ENCODE results near the gene COX7A2.

The COX7A2 gene

DNA sequence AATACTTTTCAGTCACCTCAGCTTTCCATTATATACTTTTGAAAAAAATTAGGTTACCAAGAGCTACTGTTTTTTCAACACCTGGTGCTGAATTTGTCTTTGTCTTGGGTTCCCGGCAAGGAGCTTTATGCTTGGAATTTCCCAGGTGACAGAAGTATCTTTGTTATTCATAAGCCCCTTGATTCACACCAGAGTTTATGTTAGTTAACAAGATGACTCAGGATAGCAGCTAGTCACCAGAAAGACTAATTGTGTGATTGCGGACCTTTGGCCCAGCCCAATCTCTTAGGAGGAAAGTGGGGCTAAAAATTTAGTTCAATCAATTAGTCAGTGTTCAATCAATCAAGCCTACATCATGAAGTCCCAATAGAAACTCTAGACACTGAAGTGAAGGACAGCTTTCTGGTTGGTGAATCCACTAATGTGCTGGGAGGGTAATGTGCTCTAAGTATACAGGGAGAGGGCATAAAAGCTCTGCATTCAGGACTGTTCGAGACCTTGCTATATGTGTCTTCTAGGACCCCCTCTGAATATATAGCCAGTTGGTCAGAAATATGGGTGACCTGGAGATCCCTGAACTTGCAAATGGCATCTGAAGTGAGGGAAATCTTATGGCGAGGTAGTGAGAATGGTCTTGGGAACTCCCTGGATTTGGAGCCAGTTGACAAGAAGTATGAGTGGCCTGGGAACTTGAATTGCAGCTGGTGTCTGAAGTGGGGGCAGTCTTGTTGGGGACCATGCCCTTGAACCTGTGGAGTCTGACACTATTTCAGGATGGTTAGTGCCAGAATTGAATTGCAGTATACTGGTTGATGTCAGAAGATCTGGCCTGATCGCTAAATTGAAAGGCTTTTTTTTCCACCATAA lies 24.8 kb upstream of the COX7A2 start:
- Histone ChIP-seq H3K27ac (ENCODE audit: low read depth, low read length, severe bottlenecking) (no peak overlapping the region), H3K4me1 (ENCODE audit: control insufficient read depth, insufficient read depth, low read length, poor library complexity, severe bottlenecking) (peaks cover 8% of the 10 kb centered on the region), H3K4me3 (ENCODE audit: extremely low read depth, insufficient read depth, low read length, poor library complexity, severe bottlenecking) (no peak overlapping the region), H3K9me3 (ENCODE audit: control insufficient read depth, low read length) (peaks cover 16% of the 10 kb centered on the region), H3K36me3 (ENCODE audit: control insufficient read depth, insufficient read depth, low read length) (peaks cover 45% of the 10 kb centered on the region)
- 60 to 69% methylated on average over 3 of the region's 5 CpGs for WGBS, 2 experiments (ENCODE audit: insufficient coverage in 2 of 2)

DNA sequence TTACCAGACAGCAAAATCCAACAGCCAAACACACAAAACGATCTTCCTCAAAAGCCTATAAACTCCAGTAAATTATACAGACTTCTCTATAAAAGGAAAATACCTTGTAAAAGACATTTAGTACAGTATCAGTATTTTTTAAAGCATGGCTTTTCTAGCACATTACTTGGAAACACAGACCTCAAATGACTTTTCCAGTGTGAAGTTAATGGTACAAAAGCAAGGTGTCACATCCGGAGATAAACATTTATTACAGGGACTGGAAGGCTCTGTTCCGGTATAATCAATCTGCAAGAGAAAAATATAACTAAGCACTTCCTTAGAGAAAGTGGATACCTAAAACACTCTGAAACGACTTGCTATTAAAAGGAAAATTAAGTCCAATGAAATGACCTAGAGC lies 23.9 kb upstream of the COX7A2 start:
- Histone ChIP-seq H3K27ac (ENCODE audit: low read depth, low read length, severe bottlenecking) (no peak overlapping the region), H3K4me1 (ENCODE audit: control insufficient read depth, insufficient read depth, low read length, poor library complexity, severe bottlenecking) (peaks cover 8% of the 10 kb centered on the region)
- WGBS, 2 experiments (ENCODE audit: insufficient coverage in 2 of 2) = 48 to 79% methylated on average over 2 to 3 of the region's 4 CpGs

DNA sequence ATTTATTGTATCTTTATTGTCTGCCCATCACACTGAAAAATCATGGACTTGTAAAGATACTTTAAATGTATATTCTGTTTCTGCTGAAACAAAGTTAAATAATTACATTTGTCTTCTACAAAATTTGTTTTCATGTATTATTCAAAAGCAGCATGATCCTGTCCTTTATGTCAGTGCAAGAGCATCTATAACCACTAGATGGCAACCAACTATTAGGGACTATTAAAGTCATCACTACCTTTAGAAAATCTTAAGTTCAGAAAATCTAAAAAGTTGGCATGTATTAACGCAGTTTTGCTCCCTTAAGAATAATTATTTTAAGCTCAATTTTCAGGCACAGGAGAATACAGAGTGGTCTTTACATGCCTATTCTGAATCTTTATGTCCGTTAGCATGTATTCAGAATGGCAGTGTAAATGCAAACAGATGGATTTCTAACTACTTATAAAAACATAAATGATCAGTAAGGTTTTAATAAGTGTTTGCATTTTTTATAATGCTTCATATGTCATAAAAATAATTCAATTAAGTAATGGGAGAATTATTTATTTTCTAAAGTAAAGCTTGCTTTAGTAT lies 23.2 kb upstream of the COX7A2 start:
- H3K27ac ChIP-seq (ENCODE audit: low read depth, low read length, severe bottlenecking) = no peak overlapping the region

More for the DNA sequence above, 23.9 kb upstream of the COX7A2 start:
- peaks cover 9% of the 10 kb centered on the region for H3K9me3 ChIP-seq (ENCODE audit: control insufficient read depth, low read length)
- H3K4me3 ChIP-seq (ENCODE audit: extremely low read depth, insufficient read depth, low read length, poor library complexity, severe bottlenecking) = no peak overlapping the region
- peaks cover 38% of the 10 kb centered on the region for H3K36me3 ChIP-seq (ENCODE audit: control insufficient read depth, insufficient read depth, low read length)

GRCh38 chr6:75263401-75263750 lies 19.8 kb upstream of the COX7A2 start:
- Histone ChIP-seq H3K4me3 (ENCODE audit: extremely low read depth, insufficient read depth, low read length, poor library complexity, severe bottlenecking) (no peak overlapping the region), H3K27ac (ENCODE audit: low read depth, low read length, severe bottlenecking) (no peak overlapping the region), H3K36me3 (ENCODE audit: control insufficient read depth, insufficient read depth, low read length) (peaks cover 33% of the 10 kb centered on the region)

More for the DNA sequence above, 23.2 kb upstream of the COX7A2 start:
- Histone ChIP-seq H3K4me3 (ENCODE audit: extremely low read depth, insufficient read depth, low read length, poor library complexity, severe bottlenecking) (no peak overlapping the region), H3K9me3 (ENCODE audit: control insufficient read depth, low read length) (peaks cover 3% of the 10 kb centered on the region), H3K36me3 (ENCODE audit: control insufficient read depth, insufficient read depth, low read length) (peaks cover 32% of the 10 kb centered on the region), H3K4me1 (ENCODE audit: control insufficient read depth, insufficient read depth, low read length, poor library complexity, severe bottlenecking) (peaks cover 8% of the 10 kb centered on the region)
- WGBS, 2 experiments (ENCODE audit: insufficient coverage in 2 of 2) = no CpG with 5 or more reads among the region's 2 CpGs

GRCh38 chr6:75262716-75263400 lies 19.3 kb upstream of the COX7A2 start:
- Histone ChIP-seq H3K36me3 (ENCODE audit: control insufficient read depth, insufficient read depth, low read length) (peaks cover 35% of the 10 kb centered on the region), H3K4me3 (ENCODE audit: extremely low read depth, insufficient read depth, low read length, poor library complexity, severe bottlenecking) (no peak overlapping the region), H3K9me3 (ENCODE audit: control insufficient read depth, low read length) (no peaks in the 10 kb centered on the region), H3K27ac (ENCODE audit: low read depth, low read length, severe bottlenecking) (no peak overlapping the region), H3K4me1 (ENCODE audit: control insufficient read depth, insufficient read depth, low read length, poor library complexity, severe bottlenecking) (no peaks in the 10 kb centered on the region)
- 88% methylated on average over 1 of the region's 4 CpGs; no CpG with 5 or more reads in 1 of the 2 experiments for WGBS, 2 experiments (ENCODE audit: insufficient coverage in 2 of 2)

More at GRCh38 chr6:75263401-75263750, 19.8 kb upstream of the COX7A2 start:
- Histone ChIP-seq H3K4me1 (ENCODE audit: control insufficient read depth, insufficient read depth, low read length, poor library complexity, severe bottlenecking) (peaks cover 4% of the 10 kb centered on the region), H3K9me3 (ENCODE audit: control insufficient read depth, low read length) (no peaks in the 10 kb centered on the region)

- Histone ChIP-seq H3K4me3 (ENCODE audit: extremely low read depth, insufficient read depth, low read length, poor library complexity, severe bottlenecking) (no peak overlapping the region), H3K27ac (ENCODE audit: low read depth, low read length, severe bottlenecking) (no peak overlapping the region), H3K9me3 (ENCODE audit: control insufficient read depth, low read length) (no peaks in the 10 kb centered on the region), H3K36me3 (ENCODE audit: control insufficient read depth, insufficient read depth, low read length) (peaks cover 43% of the 10 kb centered on the region), H3K4me1 (ENCODE audit: control insufficient read depth, insufficient read depth, low read length, poor library complexity, severe bottlenecking) (no peaks in the 10 kb centered on the region)
- WGBS, 2 experiments (ENCODE audit: insufficient coverage in 2 of 2) = no CpG with 5 or more reads among the region's 1 CpG
These were observed 17.7 kb upstream of the COX7A2 start for GRCh38 chr6:75261299-75261698.

GRCh38 chr6:75257343-75258087 lies 13.9 kb upstream of the COX7A2 start:
- Histone ChIP-seq H3K4me3 (ENCODE audit: extremely low read depth, insufficient read depth, low read length, poor library complexity, severe bottlenecking) (no peak overlapping the region), H3K27ac (ENCODE audit: low read depth, low read length, severe bottlenecking) (peak overlapping the region; percentile 63), H3K9me3 (ENCODE audit: control insufficient read depth, low read length) (no peaks in the 10 kb centered on the region), H3K36me3 (ENCODE audit: control insufficient read depth, insufficient read depth, low read length) (peaks cover 38% of the 10 kb centered on the region), H3K4me1 (ENCODE audit: control insufficient read depth, insufficient read depth, low read length, poor library complexity, severe bottlenecking) (no peaks in the 10 kb centered on the region)
- WGBS, 2 experiments (ENCODE audit: insufficient coverage in 2 of 2) = no CpG with 5 or more reads among the region's 1 CpG

DNA sequence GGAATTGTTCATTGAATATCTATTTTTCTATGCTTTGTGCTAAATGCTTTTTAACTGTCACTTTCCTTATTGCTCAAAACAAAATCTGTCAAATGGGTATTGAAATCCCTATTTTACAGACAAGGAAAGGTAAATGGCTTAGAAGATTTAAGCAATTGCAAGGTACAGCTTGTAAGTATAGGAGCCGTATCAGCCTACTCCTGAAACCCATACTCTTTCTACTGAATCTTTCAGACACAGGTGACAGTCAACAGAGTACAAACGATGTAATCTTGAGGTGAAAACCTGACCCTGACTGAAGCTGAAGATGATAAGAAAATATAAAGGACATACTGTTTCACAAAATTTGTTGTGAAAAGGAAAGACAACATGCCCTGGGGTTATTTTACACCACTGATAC lies 7.0 kb upstream of the COX7A2 start:
- Histone ChIP-seq H3K4me1 (ENCODE audit: control insufficient read depth, insufficient read depth, low read length, poor library complexity, severe bottlenecking) (no peaks in the 10 kb centered on the region), H3K9me3 (ENCODE audit: control insufficient read depth, low read length) (no peaks in the 10 kb centered on the region), H3K4me3 (ENCODE audit: extremely low read depth, insufficient read depth, low read length, poor library complexity, severe bottlenecking) (no peak overlapping the region), H3K36me3 (ENCODE audit: control insufficient read depth, insufficient read depth, low read length) (peaks cover 6% of the 10 kb centered on the region), H3K27ac (ENCODE audit: low read depth, low read length, severe bottlenecking) (no peak overlapping the region)
- 83% methylated on average over 1 of the region's 2 CpGs; no CpG with 5 or more reads in 1 of the 2 experiments for WGBS, 2 experiments (ENCODE audit: insufficient coverage in 2 of 2)

DNA sequence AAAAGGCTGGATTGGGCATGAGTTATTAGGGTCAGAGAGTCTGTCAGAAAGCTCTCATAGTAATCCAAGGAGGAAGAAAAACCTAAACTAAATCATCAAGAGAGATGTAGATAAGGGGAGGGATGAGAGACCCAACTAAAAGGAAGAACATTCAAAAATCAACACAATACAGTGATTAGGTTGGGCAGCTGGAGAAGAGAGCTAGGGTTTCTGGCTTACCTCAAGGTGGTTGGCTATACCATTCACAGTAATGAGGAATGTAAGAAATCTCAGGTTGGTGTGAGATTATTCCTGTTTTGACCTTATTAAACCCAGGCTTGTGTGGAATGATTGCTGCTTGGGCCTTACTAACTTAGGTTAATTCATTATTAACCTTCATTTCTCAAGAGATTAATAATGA lies 6.2 kb upstream of the COX7A2 start:
- H3K9me3 ChIP-seq (ENCODE audit: control insufficient read depth, low read length) = no peaks in the 10 kb centered on the region
- no peak overlapping the region for H3K4me3 ChIP-seq (ENCODE audit: extremely low read depth, insufficient read depth, low read length, poor library complexity, severe bottlenecking)
- no peaks in the 10 kb centered on the region for H3K36me3 ChIP-seq (ENCODE audit: control insufficient read depth, insufficient read depth, low read length)
- no peak overlapping the region for H3K27ac ChIP-seq (ENCODE audit: low read depth, low read length, severe bottlenecking)
- no peaks in the 10 kb centered on the region for H3K4me1 ChIP-seq (ENCODE audit: control insufficient read depth, insufficient read depth, low read length, poor library complexity, severe bottlenecking)

- Histone ChIP-seq H3K4me3 (ENCODE audit: extremely low read depth, insufficient read depth, low read length, poor library complexity, severe bottlenecking) (no peak overlapping the region), H3K27ac (ENCODE audit: low read depth, low read length, severe bottlenecking) (no peak overlapping the region), H3K9me3 (ENCODE audit: control insufficient read depth, low read length) (no peaks in the 10 kb centered on the region), H3K36me3 (ENCODE audit: control insufficient read depth, insufficient read depth, low read length) (peaks cover 4% of the 10 kb centered on the region), H3K4me1 (ENCODE audit: control insufficient read depth, insufficient read depth, low read length, poor library complexity, severe bottlenecking) (no peaks in the 10 kb centered on the region)
- 80 to 100% methylated on average over 1 of the region's 2 CpGs for WGBS, 2 experiments (ENCODE audit: insufficient coverage in 2 of 2)
These were observed 2.8 kb upstream of the COX7A2 start for GRCh38 chr6:75246386-75246785.
